H1 (cell line): ENCODE results near the gene HERC3. TPM values are rescaled to one million over a fixed set of nuclear protein-coding genes. Genes with fewer than 3 reads are reported as not detected.

Experiments
- CTCF ChIA-PET: fragments of 300-600 bp; sonication (Branson Sonifier 250); formaldehyde crosslinking; loops from one replicate; lab custom pipeline; 2021; ENCODE audit not compliant: partially characterized antibody; lab: Charles Lee
- POLR2A ChIA-PET: fragments of 300-600 bp; sonication (Branson Sonifier 250); formaldehyde crosslinking; loops from one replicate; lab custom pipeline; 2021; ENCODE audit warnings: inconsistent platforms; ENCODE audit not compliant: partially characterized antibody; lab: Charles Lee
- DNase-seq, 2 experiments: peaks; one replicate each; pipeline versions ENCODE4 v3.0.0 to v3.0.0-alpha.2; 2010 to 2022; ENCODE audit warnings: low spot score in 2 of 2, low read depth in 1 of 2, mixed read lengths in 1 of 2
- FAIRE-seq: peaks from 2 replicates; lab custom pipeline; 2011; peaks lifted over from hg19 to GRCh38; lab: Jason Lieb, UNC
- H2AFZ ChIP-seq: 2 replicates; pipeline ENCODE4 v1.8.1; 2012; ENCODE audit warnings: low read length, inconsistent platforms
- H2AK5ac ChIP-seq: 2 replicates; pipeline ENCODE4 v1.6.1; 2013; ENCODE audit warnings: low read depth, low read length
- H2BK120ac ChIP-seq: replicated peaks from 2 replicates; pipeline ENCODE3; 2013; ENCODE audit warnings: low read depth, low read length, inconsistent platforms
- H2BK12ac ChIP-seq: 2 replicates; pipeline ENCODE4 v1.6.1; 2013; ENCODE audit warnings: low read depth, low read length
- H2BK15ac ChIP-seq: 2 replicates; pipeline ENCODE4 v1.6.1; 2013; ENCODE audit warnings: low read length
- H2BK20ac ChIP-seq: 2 replicates; pipeline ENCODE4 v1.6.1; 2013; ENCODE audit warnings: low read length
- H2BK5ac ChIP-seq: 2 replicates; pipeline ENCODE4 v1.6.1; 2013; ENCODE audit warnings: low read depth, low read length
- H3K14ac ChIP-seq: 2 replicates; pipeline ENCODE4 v1.6.1; 2013; ENCODE audit warnings: inconsistent platforms; ENCODE audit not compliant: insufficient read length
- H3K18ac ChIP-seq: 2 replicates; pipeline ENCODE4 v1.6.1; 2013; ENCODE audit warnings: low read length; ENCODE audit errors: extremely low read depth
- H3K23ac ChIP-seq: 2 replicates; pipeline ENCODE4 v1.6.1; 2013; ENCODE audit warnings: inconsistent platforms; ENCODE audit not compliant: insufficient read length
- H3K23me2 ChIP-seq: 2 replicates; pipeline ENCODE4 v1.6.1; 2013; ENCODE audit warnings: low read depth, low read length
- H3K27ac ChIP-seq: 2 replicates; pipeline ENCODE4 v1.6.1; 2011; ENCODE audit warnings: low read depth, low read length, inconsistent platforms
- H3K27me3 ChIP-seq, 4 experiments: replicated peaks in 1 of 4; 1 replicate in 1 of 4; 2 replicates in 3 of 4; pipeline versions ENCODE4 v1.6.1 to v1.8.1; 2011 to 2013; ENCODE audit warnings: low read length in 3 of 4, mild to moderate bottlenecking in 3 of 4, inconsistent platforms in 2 of 4, mixed read lengths in 2 of 4, moderate library complexity in 1 of 4; ENCODE audit not compliant: control insufficient read depth in 3 of 4, insufficient read depth in 3 of 4; ENCODE audit errors: extremely low read depth in 1 of 4
- H3K36me3 ChIP-seq, 4 experiments: 2 replicates each; pipeline versions ENCODE4 v1.6.1 to v1.8.1; 2011 to 2013; ENCODE audit warnings: mild to moderate bottlenecking in 4 of 4, low read length in 3 of 4, moderate library complexity in 2 of 4, control low read depth in 1 of 4, inconsistent platforms in 1 of 4; ENCODE audit not compliant: insufficient read depth in 4 of 4, control insufficient read depth in 2 of 4
- H3K4ac ChIP-seq: replicated peaks from 2 replicates; pipeline ENCODE3; 2013; ENCODE audit warnings: low read length, low read depth, mixed read lengths, inconsistent platforms; ENCODE audit not compliant: insufficient read length
- H3K4me1 ChIP-seq, 4 experiments: replicated peaks in 1 of 4; 1 replicate in 1 of 4; 2 replicates in 3 of 4; pipeline versions ENCODE4 v1.6.1 to v1.8.1; 2011 to 2013; ENCODE audit warnings: low read length in 3 of 4, inconsistent platforms in 2 of 4, mixed read lengths in 1 of 4; ENCODE audit not compliant: insufficient read depth in 4 of 4, control insufficient read depth in 3 of 4
- H3K4me2 ChIP-seq, 2 experiments: 2 replicates each; pipeline versions ENCODE4 v1.6.1 to v1.8.1; 2011 to 2013; ENCODE audit warnings: low read depth in 2 of 2, low read length in 2 of 2, control low read depth in 1 of 2, inconsistent platforms in 1 of 2, mild to moderate bottlenecking in 1 of 2; ENCODE audit not compliant: insufficient read depth in 1 of 2
- H3K4me3 ChIP-seq, 4 experiments: fragments of 200-600, 300-600 bp in 1 of 4; sonication (generic), shearing (Covaris generic), sonication (Bioruptor Twin) in 1 of 4; 2 replicates each; pipeline versions ENCODE4 v1.5.1 to v1.8.1; 2011 to 2016; ENCODE audit warnings: low read length in 4 of 4, low read depth in 3 of 4, control low read depth in 2 of 4, inconsistent platforms in 2 of 4, mild to moderate bottlenecking in 2 of 4, mixed read lengths in 1 of 4, moderate library complexity in 1 of 4; ENCODE audit not compliant: insufficient read depth in 2 of 4; ENCODE audit errors: extremely low read depth in 1 of 4
- H3K56ac ChIP-seq: replicated peaks from 2 replicates; pipeline ENCODE3; 2013; ENCODE audit warnings: low read depth, mild to moderate bottlenecking, mixed read lengths, low read length, inconsistent platforms; ENCODE audit not compliant: insufficient read length
- H3K79me1 ChIP-seq: 2 replicates; pipeline ENCODE4 v1.6.1; 2013; ENCODE audit warnings: low read depth, low read length, control low read depth
- H3K79me2 ChIP-seq, 2 experiments: 2 replicates each; pipeline versions ENCODE4 v1.6.1 to v1.8.1; 2012 to 2013; ENCODE audit warnings: low read length in 2 of 2, mild to moderate bottlenecking in 2 of 2, inconsistent platforms in 1 of 2; ENCODE audit not compliant: insufficient read depth in 2 of 2, control insufficient read depth in 1 of 2
- H3K9ac ChIP-seq, 4 experiments: replicated peaks in 1 of 4; 1 replicate in 1 of 4; 2 replicates in 3 of 4; pipeline versions ENCODE4 v1.6.1 to v1.8.1; 2011 to 2013; ENCODE audit warnings: low read depth in 3 of 4, low read length in 3 of 4, control low read depth in 2 of 4, mild to moderate bottlenecking in 2 of 4, moderate library complexity in 2 of 4, inconsistent platforms in 1 of 4; ENCODE audit errors: extremely low read depth in 1 of 4
- H3K9me3 ChIP-seq, 2 experiments: 2 replicates each; pipeline versions ENCODE4 v1.6.1 to v1.8.1; 2012 to 2013; ENCODE audit warnings: mild to moderate bottlenecking in 2 of 2, moderate library complexity in 2 of 2, control low read depth in 1 of 2, inconsistent platforms in 1 of 2, low read depth in 1 of 2, low read length in 1 of 2, mixed read lengths in 1 of 2; ENCODE audit not compliant: insufficient read depth in 2 of 2
- H4K20me1 ChIP-seq, 2 experiments: replicated peaks in 1 of 2; 2 replicates each; pipeline versions ENCODE3 to v1.8.1; 2011 to 2013; ENCODE audit warnings: inconsistent platforms in 2 of 2, low read length in 2 of 2, mild to moderate bottlenecking in 1 of 2; ENCODE audit not compliant: insufficient read depth in 2 of 2, control insufficient read depth in 1 of 2
- H4K5ac ChIP-seq: 2 replicates; pipeline ENCODE4 v1.6.1; 2013; ENCODE audit warnings: low read length, low read depth, mixed read lengths, inconsistent platforms; ENCODE audit not compliant: insufficient read length
- H4K8ac ChIP-seq: 2 replicates; pipeline ENCODE4 v1.8.0; 2013; ENCODE audit warnings: mild to moderate bottlenecking, moderate library complexity, low read length, inconsistent platforms; ENCODE audit not compliant: insufficient read depth; ENCODE audit errors: extremely low read depth
- H4K91ac ChIP-seq: replicated peaks from 2 replicates; pipeline ENCODE3; 2013; ENCODE audit warnings: low read length, mixed read lengths, inconsistent platforms; ENCODE audit not compliant: insufficient read length
- EGR1 ChIP-seq: IDR thresholded peaks from 2 replicates; pipeline ENCODE4 v1.6.1; 2011; ENCODE audit warnings: low read depth, low read length, borderline replicate concordance
- MAFK ChIP-seq: IDR thresholded peaks from 2 replicates; pipeline ENCODE4 v1.6.1; 2012; ENCODE audit warnings: low read depth, mild to moderate bottlenecking, improper control_type of control experiment, low read length
- RNF2 ChIP-seq: fragments of 200-900, 300-1000 bp; sonication (generic); IDR thresholded peaks from 2 replicates; pipeline ENCODE4 v1.7.1; 2016; ENCODE audit warnings: borderline replicate concordance, low read depth, mild to moderate bottlenecking, antibody characterized with exemption, low read length; ENCODE audit not compliant: poor library complexity, severe bottlenecking; ENCODE audit errors: missing control alignments
- RXRA ChIP-seq: IDR thresholded peaks from 2 replicates; pipeline ENCODE4 v1.6.1; 2011; ENCODE audit warnings: low read depth, mild to moderate bottlenecking, low read length, moderate library complexity; ENCODE audit not compliant: insufficient read depth
- SIN3A ChIP-seq, 2 experiments: IDR thresholded peaks in 1 of 2; conservative IDR thresholded peaks in 1 of 2; 2 replicates each; pipeline ENCODE4 v1.6.1; 2011 to 2012; ENCODE audit warnings: low read length in 2 of 2, improper control_type of control experiment in 1 of 2, low read depth in 1 of 2, mild to moderate bottlenecking in 1 of 2
- TCF12 ChIP-seq: IDR thresholded peaks from 2 replicates; pipeline ENCODE4 v1.6.1; 2011; ENCODE audit warnings: low read depth, mild to moderate bottlenecking, low read length
- WGBS, 2 experiments: shearing (Covaris generic) in 1 of 2; methylation state at CpG; one replicate each; pipeline versions ENCODE4 v1.1.6 to v1.1.7; 2013 to 2015; ENCODE audit warnings: low lambda C conversion rate in 2 of 2, mixed read lengths in 2 of 2, inconsistent platforms in 1 of 2, low coverage in 1 of 2, missing lambda C conversion rate in 1 of 2; ENCODE audit not compliant: insufficient replicate concordance in 2 of 2, insufficient coverage in 1 of 2, insufficient read length in 1 of 2; ENCODE audit errors: extremely low coverage in 1 of 2, missing lambda C conversion rate in 1 of 2; 5-methylcytosine and 5-hydroxymethylcytosine counted together
- polyA plus RNA-seq, 7 experiments: library from polyadenylated mRNA; depleted of rRNA in 3 of 7; stranded (reverse) in 5 of 7; unstranded in 2 of 7; fragments of >200 nt in 5 of 7; fragments of 200-250 nt in 2 of 7; gene quantifications; 1 replicate in 5 of 7; 2 replicates in 1 of 7; 4 replicates in 1 of 7; pipeline versions ENCODE4 v1.2.1 to v1.2.3, GENCODE V29; 2011 to 2013; ENCODE audit warnings: missing spikeins in 2 of 7, mixed read lengths in 2 of 7
- total RNA-seq: library from RNA; stranded (reverse); fragmentation: NEBNext Ultra II Directional; extraction: Animal tissue kit (Norgen Biotek cat#: 25700); gene quantifications from 2 replicates; pipeline ENCODE4 v1.2.1, GENCODE V29; 2021

Gene HERC3
- total and polyA plus RNA-seq, 2 of the 8 experiments (the other 6 are each of a cell fraction or from before 2014, with no cell fraction given) = 1.4 to 5.7 TPM

DNA sequence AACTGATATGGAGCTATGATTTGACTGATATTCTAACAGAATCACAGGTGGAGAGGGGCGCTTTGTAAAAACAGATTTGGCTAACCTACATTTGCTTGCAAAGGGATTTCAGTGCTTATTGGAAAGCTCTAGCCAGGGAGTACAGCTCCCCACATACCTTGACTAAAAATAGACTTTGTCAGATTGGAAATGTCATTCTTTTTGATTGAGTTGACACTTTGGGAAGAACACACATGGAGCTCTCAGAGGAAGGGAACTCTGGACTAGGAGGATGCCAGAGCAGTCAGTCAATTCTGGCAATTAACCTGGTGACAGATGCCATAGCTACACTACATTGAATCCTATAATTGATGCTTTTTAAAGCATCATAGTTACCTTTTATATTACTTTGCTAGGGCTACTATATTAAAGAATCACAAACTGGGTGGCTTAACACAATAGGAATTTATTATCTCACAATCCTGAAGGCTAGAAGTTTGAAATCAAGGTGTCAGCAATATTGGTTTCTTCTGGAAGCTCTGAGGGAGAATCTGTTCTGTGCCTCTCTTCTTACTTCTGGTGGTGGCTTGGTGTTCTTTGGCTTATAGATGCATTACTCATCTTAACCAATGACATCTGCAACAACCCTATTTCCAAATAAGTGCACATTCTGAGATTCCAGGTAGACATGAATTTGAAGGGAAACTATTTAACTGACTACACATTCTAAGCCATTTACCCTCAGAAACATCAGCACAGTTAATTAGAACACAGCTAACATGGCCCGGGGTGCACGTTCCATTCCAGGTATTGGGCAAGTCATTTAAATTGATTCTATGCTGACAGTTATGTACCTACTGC lies 8.4 kb upstream of the HERC3 start:
- no peak for FAIRE-seq
- Histone ChIP-seq H3K4me3 (no peak overlapping the region), H4K8ac (no peak overlapping the region), H3K9me3 (no peaks in the 10 kb centered on the region), H2BK15ac (no peak overlapping the region), H2BK120ac (no peak overlapping the region), H4K5ac (no peak overlapping the region), H3K23me2 (no peaks in the 10 kb centered on the region), H2BK12ac (no peak overlapping the region), H3K27ac (no peak overlapping the region), H3K4me1 (0 out of 7 replicates have a peak, but pooled peaks cover 0 to 3% (median 0%) of the 10 kb centered on the region in 4 experiments), H3K4ac (no peak overlapping the region), H3K4me2 (no peak overlapping the region), H4K91ac (no peak overlapping the region), H2BK20ac (no peak overlapping the region), H3K79me2 (no peaks in the 10 kb centered on the region), H2AFZ (no peak overlapping the region), H3K14ac (no peak overlapping the region), H3K36me3 (no peaks in the 10 kb centered on the region), H4K20me1 (no peaks in the 10 kb centered on the region), H3K23ac (no peak overlapping the region), H3K9ac (no peak overlapping the region), H2BK5ac (no peak overlapping the region), H3K27me3 (no peaks in the 10 kb centered on the region), H3K18ac (no peak overlapping the region), H3K79me1 (no peaks in the 10 kb centered on the region), H3K56ac (no peak overlapping the region), H2AK5ac (no peak overlapping the region)
- TF ChIP-seq MAFK (no peak), RXRA (no peak), RNF2 (no peak), TCF12 (no peak), EGR1 (no peak), SIN3A (conservative IDR thresholded peaks at IDR 0.05 in 1 of 2, IDR thresholded peaks at IDR 0.05 in 1 of 2; ENCODE audit: low read depth in 1 of 2, low read length in 2 of 2) (no peak)
- POLR2A ChIA-PET = no interaction called here
- CTCF ChIA-PET = interaction anchor here (0.6 to 3.5 kb wide), 8 partner anchors 10 to 735 kb away, joined by 3 to 16 read pairs (median 4); no protein-coding TSS in a partner anchor
- DNase-seq = no peak
- 94% methylated on average over 3 of the region's 3 CpGs; no CpG with 5 or more reads in 1 of the 2 experiments for WGBS, 2 experiments
